K562 (cell line): Measurements from ENCODE around the gene ACSL3. TPM values are rescaled to one million over a fixed set of nuclear protein-coding genes. Genes with fewer than 3 reads are reported as not detected.
A peak's percentile ranks its signal among the peaks of the same experiment; 100 is the strongest.

Source experiments
- ATAC-seq: fragments of 200-7000 bp; cut with Tn5 transposase; 3 replicates; pipeline ENCODE4 v1.9.1; 2020; ENCODE audit warnings: moderate library complexity
- BruUV-seq: library from RNA; stranded (reverse); fragments of 400-500 nt; replicated peaks from 2 replicates; lab custom pipeline; 2021; lab: Mats Ljungman, UMichigan
- CTCF ChIA-PET: fragments of 300-600 bp; formaldehyde crosslinking; extraction: SDS; loops from one replicate; lab custom pipeline; 2021; ENCODE audit warnings: low intra/inter-chr PET ratio; lab: Yijun Ruan, JAX
- POLR2A ChIA-PET: fragments of 300-600, 350-650 bp; sonication (Branson Sonifier 250); formaldehyde crosslinking; extraction: SDS; loops from one replicate; lab custom pipeline; 2021; ENCODE audit warnings: antibody characterized with exemption, inconsistent platforms; lab: Yijun Ruan, JAX
- DNase-seq, 4 experiments: peaks; one replicate each; pipeline versions ENCODE4 v3.0.0 to v3.0.0-alpha.2; 2011 to 2018; ENCODE audit warnings: low spot score in 3 of 4, mixed read lengths in 3 of 4; ENCODE audit errors: extremely low read depth in 1 of 4
- FAIRE-seq: peaks from 2 replicates; lab custom pipeline; 2011; peaks lifted over from hg19 to GRCh38; lab: Jason Lieb, UNC
- H2AFZ ChIP-seq: 2 replicates; pipeline ENCODE4 v1.6.0; 2011; ENCODE audit warnings: low read depth, low read length, control low read depth, inconsistent platforms
- H3K27ac ChIP-seq: fragments of 200-600 bp; 3 replicates; pipeline ENCODE4 v1.8.0; 2011; ENCODE audit warnings: low read depth, mild to moderate bottlenecking, control low read depth, inconsistent platforms, low read length, moderate library complexity, mixed read lengths; ENCODE audit errors: extremely low read depth
- H3K27me3 ChIP-seq, 2 experiments: fragments of 300-600 bp in 1 of 2; 2 replicates in 1 of 2; 3 replicates in 1 of 2; pipeline versions ENCODE4 v1.6.0 to v1.8.0; 2011; ENCODE audit warnings: inconsistent platforms in 2 of 2, low read length in 2 of 2, mild to moderate bottlenecking in 1 of 2, mixed read lengths in 1 of 2, moderate library complexity in 1 of 2; ENCODE audit not compliant: control insufficient read depth in 2 of 2, insufficient read depth in 2 of 2
- H3K36me3 ChIP-seq: fragments of 300-600 bp; 3 replicates; pipeline ENCODE4 v1.8.0; 2011; ENCODE audit warnings: mild to moderate bottlenecking, low read length, inconsistent platforms; ENCODE audit not compliant: control insufficient read depth, insufficient read depth
- H3K4me1 ChIP-seq, 2 experiments: fragments of 200-600 bp in 1 of 2; replicated peaks in 1 of 2; 2 replicates in 1 of 2; 3 replicates in 1 of 2; pipeline versions ENCODE4 v1.5.1 to v1.8.0; 2011; ENCODE audit warnings: inconsistent platforms in 2 of 2, low read length in 2 of 2, mild to moderate bottlenecking in 1 of 2, mixed read lengths in 1 of 2, moderate library complexity in 1 of 2; ENCODE audit not compliant: control insufficient read depth in 2 of 2, insufficient read depth in 2 of 2
- H3K4me2 ChIP-seq: 2 replicates; pipeline ENCODE4 v1.6.1; 2011; ENCODE audit warnings: low read length, control low read depth, inconsistent platforms, mixed read lengths; ENCODE audit not compliant: insufficient read depth
- H3K4me3 ChIP-seq: fragments of 200-600 bp; sonication (generic), shearing (Covaris generic); 2 replicates; pipeline ENCODE4 v1.5.1; 2016; ENCODE audit warnings: control low read depth, inconsistent platforms
- H3K79me2 ChIP-seq: fragments of 200-600 bp; 3 replicates; pipeline ENCODE4 v1.8.0; 2011; ENCODE audit warnings: low read length, inconsistent platforms; ENCODE audit not compliant: control insufficient read depth, insufficient read depth
- H3K9ac ChIP-seq, 2 experiments: 2 replicates each; pipeline versions ENCODE4 v1.6.0 to v1.6.1; 2011; ENCODE audit warnings: low read depth in 2 of 2, low read length in 2 of 2, control low read depth in 1 of 2, inconsistent platforms in 1 of 2, mild to moderate bottlenecking in 1 of 2, mixed read lengths in 1 of 2; ENCODE audit not compliant: insufficient read depth in 1 of 2
- H3K9me1 ChIP-seq: one replicate; pipeline ENCODE4 v1.6.0; 2011; ENCODE audit warnings: inconsistent platforms, mild to moderate bottlenecking, low read length, moderate library complexity; ENCODE audit not compliant: control insufficient read depth, insufficient read depth
- H3K9me3 ChIP-seq: replicated peaks from 2 replicates; pipeline ENCODE4 v1.5.1; 2011; ENCODE audit warnings: low read depth, low read length, inconsistent platforms; ENCODE audit not compliant: control insufficient read depth, insufficient read depth
- H4K20me1 ChIP-seq: replicated peaks from 2 replicates; pipeline ENCODE4 v1.6.1; 2011; ENCODE audit warnings: low read length, inconsistent platforms, mixed read lengths; ENCODE audit not compliant: control insufficient read depth, insufficient read depth
- C11orf30 ChIP-seq: fragments of 450-650 bp; IDR thresholded peaks from 2 replicates; pipeline ENCODE4 v1.6.1; 2016; ENCODE audit warnings: low read depth, mild to moderate bottlenecking
- CBFA2T3 ChIP-seq: fragments of 450-650 bp; IDR thresholded peaks from 2 replicates; pipeline ENCODE4 v1.6.1; 2017
- CBX5 ChIP-seq: IDR thresholded peaks from 2 replicates; pipeline ENCODE4 v1.6.1; 2014; ENCODE audit warnings: low read depth, borderline replicate concordance
- CC2D1A ChIP-seq: fragments of 450-650 bp; IDR thresholded peaks from 2 replicates; pipeline ENCODE4 v1.6.1; 2017; ENCODE audit warnings: mild to moderate bottlenecking
- CREB3 ChIP-seq: fragments of 450-650 bp; conservative IDR thresholded peaks from 2 replicates; pipeline ENCODE4 v1.6.1; 2016; ENCODE audit warnings: missing genetic modification characterization, low read depth, mild to moderate bottlenecking, missing compliant biosample characterization, moderate library complexity
- HIVEP1 ChIP-seq: fragments of 250-450 bp; sonication (Bioruptor Pico); IDR thresholded peaks from 2 replicates; pipeline ENCODE4 v1.4.0; 2020; ENCODE audit warnings: mild to moderate bottlenecking
- HMG20B ChIP-seq: fragments of 250-450 bp; sonication (Bioruptor Pico); IDR thresholded peaks from 2 replicates; pipeline ENCODE4 v1.5.0; 2021; ENCODE audit warnings: mild to moderate bottlenecking
- ILF3 ChIP-seq: fragments of 450-650 bp; IDR thresholded peaks from 2 replicates; pipeline ENCODE4 v1.6.1; 2018; ENCODE audit warnings: antibody characterized with exemption, mild to moderate bottlenecking, moderate library complexity, borderline replicate concordance
- KDM1A ChIP-seq, 2 experiments: fragments of 450-650 bp; IDR thresholded peaks; 2 replicates each; pipeline ENCODE4 v1.6.1; 2016; ENCODE audit warnings: mild to moderate bottlenecking in 2 of 2
- KHSRP ChIP-seq: fragments of 450-650 bp; IDR thresholded peaks from 2 replicates; pipeline ENCODE4 v1.6.1; 2017
- KLF10 ChIP-seq: fragments of 250-450 bp; sonication (Bioruptor Pico); IDR thresholded peaks from 2 replicates; pipeline ENCODE4 v1.6.1; 2021; ENCODE audit warnings: matching md5 sums
- MTA3 ChIP-seq: fragments of 450-650 bp; formaldehyde crosslinking; IDR thresholded peaks from 2 replicates; pipeline ENCODE4 v1.6.1; 2017; ENCODE audit warnings: mild to moderate bottlenecking, borderline replicate concordance
- NCOA2 ChIP-seq, 2 experiments: fragments of 450-650 bp; IDR thresholded peaks; 2 replicates each; pipeline ENCODE4 v1.6.1; 2018; ENCODE audit warnings: mild to moderate bottlenecking in 2 of 2, moderate library complexity in 1 of 2; ENCODE audit not compliant: partially characterized antibody in 2 of 2
- POLR2AphosphoS2 ChIP-seq: IDR thresholded peaks from 2 replicates; pipeline ENCODE4 v1.6.1; 2012; ENCODE audit warnings: low read length, improper control_type of control experiment
- RBM39 ChIP-seq: fragments of 200-400 bp; formaldehyde crosslinking; optimal IDR thresholded peaks from 2 replicates; pipeline ENCODE3; 2018; ENCODE audit warnings: low read depth, low read length
- RCOR1 ChIP-seq, 2 experiments: IDR thresholded peaks; 2 replicates each; pipeline ENCODE4 v1.6.1; 2012; ENCODE audit warnings: low read depth in 2 of 2, low read length in 2 of 2, borderline replicate concordance in 1 of 2, improper control_type of control experiment in 1 of 2
- RNF2 ChIP-seq: sonication (generic); IDR thresholded peaks from 2 replicates; pipeline ENCODE4 v1.6.1; 2016
- SLC30A9 ChIP-seq: fragments of 250-450 bp; sonication (Bioruptor Pico); IDR thresholded peaks from 2 replicates; pipeline ENCODE4 v1.8.0; 2022; ENCODE audit warnings: mild to moderate bottlenecking, moderate library complexity
- SMAD1 ChIP-seq: fragments of 150-350 bp; IDR thresholded peaks from 2 replicates; pipeline ENCODE4 v1.6.1; 2014; ENCODE audit warnings: low read length, low read depth; ENCODE audit not compliant: partially characterized antibody
- TEAD4 ChIP-seq, 2 experiments: sonication (generic) in 1 of 2; formaldehyde crosslinking in 1 of 2; IDR thresholded peaks; 2 replicates each; pipeline versions ENCODE4 v1.6.1 to v1.8.0; 2012 to 2022; ENCODE audit warnings: borderline replicate concordance in 1 of 2, inconsistent platforms in 1 of 2, low read length in 1 of 2, mild to moderate bottlenecking in 1 of 2, missing genetic modification reagents in 1 of 2
- ZNF512 ChIP-seq: IDR thresholded peaks from 2 replicates; pipeline ENCODE4 v1.6.1; 2016; ENCODE audit warnings: missing genetic modification characterization, missing compliant biosample characterization
- ZNF75A ChIP-seq: fragments of 450-650 bp; formaldehyde crosslinking; IDR thresholded peaks from 2 replicates; pipeline ENCODE4 v1.4.0; 2020; ENCODE audit warnings: mild to moderate bottlenecking
- whole genome bisulfite sequencing: fragments of 100-300 bp; shearing (Covaris generic); methylation state at CpG from one replicate; pipeline ENCODE4 v1.1.6; 2016; ENCODE audit warnings: low coverage, mixed read lengths; ENCODE audit not compliant: insufficient coverage; ENCODE audit errors: missing lambda C conversion rate; 5-methylcytosine and 5-hydroxymethylcytosine counted together
- in situ Hi-C: fragments of 300-500 bp; cut with MboI; formaldehyde crosslinking; loops from 4 replicates; pipeline ENCODE4 v1.15.0; 2018; ENCODE audit warnings: inconsistent platforms, mixed read lengths
- intact Hi-C: fragments of 100-400 bp; cut with micrococcal nuclease; formaldehyde crosslinking; loops from 2 replicates; pipeline ENCODE4 v1.14.2; 2022
- polyA plus RNA-seq, 8 experiments: library from polyadenylated mRNA; depleted of rRNA in 4 of 8; stranded (reverse) in 5 of 8; unstranded in 3 of 8; fragments of >200 nt; fragmentation: Nextera tagmentation in 2 of 8; fragmentation: Illumina TruSeq in 1 of 8; extraction: Ambion mirVana in 2 of 8; extraction: Trizol in 1 of 8; gene quantifications; 2 replicates each; pipeline versions ENCODE4 v1.2.1 to v1.2.3, GENCODE V29; 2011 to 2014; ENCODE audit warnings: inconsistent platforms in 1 of 8, missing spikeins in 1 of 8
- total RNA-seq, 7 experiments: library from RNA; depleted of rRNA in 6 of 7; stranded (reverse); fragments of >200 nt in 6 of 7; fragmentation: Illumina TruSeq in 2 of 7; extraction: Trizol in 2 of 7; gene quantifications; 2 replicates each; pipeline versions ENCODE4 v1.2.1 to v1.2.3, GENCODE V29; 2011 to 2021; ENCODE audit warnings: low replicate concordance in 1 of 7

Gene ACSL3
- total and polyA plus RNA-seq, 9 of the 15 experiments (the other 6 are each of a cell fraction or from before 2014, with no cell fraction given) = 21.3 to 123 (median 85.2) TPM

GRCh38 chr2:222864296-222864695 lies 3.5 kb downstream of the ACSL3 start:
- Histone ChIP-seq H3K27ac (no peak overlapping the region), H3K79me2 (peaks cover 85% of the 10 kb centered on the region), H3K9me3 (no peaks in the 10 kb centered on the region), H3K4me1 (peaks cover 6 to 38% of the 10 kb centered on the region in 2 experiments; a peak in 4 of 5 replicates), H3K27me3 (no peaks in the 10 kb centered on the region), H3K4me2 (peak overlapping the region; percentile 35), H2AFZ (no peak overlapping the region), H3K36me3 (no peaks in the 10 kb centered on the region; the same call in 2 of the 3 replicates), H3K4me3 (no peak overlapping the region), H3K9me1 (no peaks in the 10 kb centered on the region), H3K9ac (peak overlapping the region in 1 of 2 experiments; percentile 17; a peak in 1 of 4 replicates), H4K20me1 (peaks cover 64% of the 10 kb centered on the region)
- intact Hi-C loops = loop anchor here (5.0 kb wide), 1 partner anchor 38 kb away; no protein-coding TSS in a partner anchor
- peak; percentile 13; the same call in 2 of the 3 replicates for ATAC-seq
- 10% methylated on average over 3 of the region's 3 CpGs for WGBS
- in situ Hi-C loops = no loop called here
- CTCF ChIA-PET = no interaction called here
- FAIRE-seq = peak; percentile 85
- no TSS peak for BruUV-seq
- POLR2A ChIA-PET = interaction anchor here (0.6 to 1.3 kb wide), 2 partner anchors 12 to 226 kb away, joined by 4 to 5 read pairs; no protein-coding TSS in a partner anchor
- peak in 1 of 4 experiments; percentile 61 for DNase-seq
- no peak for TF ChIP-seq SLC30A9 (CRISPR knock-in tag)
- TF ChIP-seq KLF10 (CRISPR knock-in tag) = no peak
- no peak for TF ChIP-seq HMG20B (CRISPR knock-in tag)
- TF ChIP-seq C11orf30 = no peak
- TF ChIP-seq NCOA2 (IDR thresholded peaks at IDR 0.05; ENCODE audit: partially characterized antibody in 2 of 2) = no peak
- TF ChIP-seq KHSRP = no peak
- no peak for TF ChIP-seq SMAD1
- TF ChIP-seq RBM39 = no peak
- TF ChIP-seq CREB3 (tag) = no peak
- no peak for TF ChIP-seq CBX5
- TF ChIP-seq RNF2 = no peak
- no peak for TF ChIP-seq HIVEP1 (CRISPR knock-in tag)
- no peak for TF ChIP-seq ZNF75A (CRISPR knock-in tag)
- TF ChIP-seq TEAD4 (IDR thresholded peaks at IDR 0.05; ENCODE audit: low read length) = peak; percentile 71
- no peak for TF ChIP-seq TEAD4 (CRISPR knock-in tag; IDR thresholded peaks at IDR 0.05; ENCODE audit: borderline replicate concordance)
- TF ChIP-seq RCOR1 (IDR thresholded peaks at IDR 0.05; ENCODE audit: borderline replicate concordance in 1 of 2, low read depth in 2 of 2, low read length in 2 of 2) = peak in 1 of 2 experiments; percentile 49; a peak in 1 of 4 replicates
- peak; percentile 25; the same call in 1 of the 2 replicates for TF ChIP-seq CBFA2T3
- TF ChIP-seq POLR2AphosphoS2 = no peak
- TF ChIP-seq ZNF512 (tag) = no peak
- TF ChIP-seq ILF3 = no peak
- no peak for TF ChIP-seq MTA3
- no peak for TF ChIP-seq CC2D1A
- peak; percentile 33 to 38; a peak in 2 of 4 replicates for TF ChIP-seq KDM1A (IDR thresholded peaks at IDR 0.05)
